HUES48 (cell line): ENCODE results near the gene MED12.
A peak's percentile ranks its signal among the peaks of the same experiment; 100 is the strongest.

Experiments used
- H3K27ac ChIP-seq: one replicate; pipeline ENCODE4 v1.7.0; 2013; ENCODE audit warnings: low read depth, low read length, inconsistent platforms
- H3K27me3 ChIP-seq: 2 replicates; pipeline ENCODE4 v1.6.1; 2013; ENCODE audit warnings: mild to moderate bottlenecking, low read length; ENCODE audit not compliant: control insufficient read depth, insufficient read depth
- H3K36me3 ChIP-seq: 2 replicates; pipeline ENCODE4 v1.6.1; 2013; ENCODE audit warnings: low read length; ENCODE audit not compliant: control insufficient read depth, insufficient read depth
- H3K4me1 ChIP-seq: 2 replicates; pipeline ENCODE4 v1.6.1; 2013; ENCODE audit warnings: mild to moderate bottlenecking, low read length; ENCODE audit not compliant: control insufficient read depth, insufficient read depth
- H3K4me3 ChIP-seq: 2 replicates; pipeline ENCODE4 v1.5.1; 2013; ENCODE audit warnings: mild to moderate bottlenecking, low read depth, low read length
- H3K9ac ChIP-seq: 2 replicates; pipeline ENCODE4 v1.6.1; 2013; ENCODE audit warnings: mild to moderate bottlenecking, low read depth, low read length, moderate library complexity
- H3K9me3 ChIP-seq: 2 replicates; pipeline ENCODE4 v1.6.1; 2013; ENCODE audit warnings: low read length; ENCODE audit not compliant: control insufficient read depth, insufficient read depth

MED12 gene

GRCh38 chrX:71118032-71118984, at the start of gene MED12:
Gene MED12, plus strand, starts transcription at chrX:71118596. Its CDS starts 159 bp downstream, at chrX:71118755.
- H3K27ac ChIP-seq: peak within 1 kb of the TSS; percentile 83
- peak within 1 kb of the TSS; percentile 45; the same call in 1 of the 2 replicates for H3K9ac ChIP-seq
- H3K9me3 ChIP-seq: peaks cover 47% of the 10 kb centered on the region
- H3K36me3 ChIP-seq: peaks cover 29% of the 10 kb centered on the region
- peak within 1 kb of the TSS; percentile 66 for H3K4me3 ChIP-seq
- 0 out of 2 replicates have a peak, but pooled peaks cover 6% of the 10 kb centered on the region for H3K4me1 ChIP-seq
- H3K27me3 ChIP-seq: peaks cover 26% of the 10 kb centered on the region

- H3K36me3 ChIP-seq: peaks cover 4% of the 10 kb centered on the region; the same call in 1 of the 2 replicates
- no peak overlapping the region for H3K4me3 ChIP-seq
- H3K27me3 ChIP-seq: no peaks in the 10 kb centered on the region
- H3K9ac ChIP-seq: no peak overlapping the region
- no peak overlapping the region for H3K27ac ChIP-seq
- no peaks in the 10 kb centered on the region for H3K4me1 ChIP-seq
- peaks cover 31% of the 10 kb centered on the region for H3K9me3 ChIP-seq
Measured at GRCh38 chrX:71070531-71070930, 47.9 kb upstream of the MED12 start.

GRCh38 chrX:71081330-71082123, 36.9 kb upstream of the MED12 start:
- Histone ChIP-seq H3K27ac (no peak overlapping the region), H3K4me3 (no peak overlapping the region), H3K4me1 (no peaks in the 10 kb centered on the region), H3K9me3 (peaks cover 16% of the 10 kb centered on the region), H3K27me3 (no peaks in the 10 kb centered on the region), H3K36me3 (no peaks in the 10 kb centered on the region), H3K9ac (no peak overlapping the region)

- Histone ChIP-seq H3K4me3 (no peak overlapping the region), H3K27me3 (no peaks in the 10 kb centered on the region), H3K9ac (no peak overlapping the region), H3K36me3 (no peaks in the 10 kb centered on the region), H3K9me3 (peaks cover 16% of the 10 kb centered on the region), H3K27ac (no peak overlapping the region), H3K4me1 (no peaks in the 10 kb centered on the region)
Measured at GRCh38 chrX:71082124-71082647, 36.2 kb upstream of the MED12 start.

GRCh38 chrX:71082822-71083221, 35.6 kb upstream of the MED12 start:
- H3K36me3 ChIP-seq: no peaks in the 10 kb centered on the region
- no peak overlapping the region for H3K4me3 ChIP-seq
- no peak overlapping the region for H3K9ac ChIP-seq
- no peaks in the 10 kb centered on the region for H3K4me1 ChIP-seq
- no peaks in the 10 kb centered on the region for H3K27me3 ChIP-seq
- no peak overlapping the region for H3K27ac ChIP-seq
- peaks cover 16% of the 10 kb centered on the region for H3K9me3 ChIP-seq

- H3K4me1 ChIP-seq: no peaks in the 10 kb centered on the region
- H3K27me3 ChIP-seq: no peaks in the 10 kb centered on the region
- no peak overlapping the region for H3K9ac ChIP-seq
- no peaks in the 10 kb centered on the region for H3K36me3 ChIP-seq
- no peak overlapping the region for H3K4me3 ChIP-seq
- H3K27ac ChIP-seq: no peak overlapping the region
- H3K9me3 ChIP-seq: peaks cover 17% of the 10 kb centered on the region
Measured at GRCh38 chrX:71085900-71086299, 32.5 kb upstream of the MED12 start.

GRCh38 chrX:71091263-71091662, 27.1 kb upstream of the MED12 start:
- Histone ChIP-seq H3K27ac (no peak overlapping the region), H3K9ac (no peak overlapping the region), H3K27me3 (no peaks in the 10 kb centered on the region), H3K36me3 (no peaks in the 10 kb centered on the region), H3K4me1 (no peaks in the 10 kb centered on the region), H3K4me3 (no peak overlapping the region), H3K9me3 (peaks cover 27% of the 10 kb centered on the region)

- no peaks in the 10 kb centered on the region for H3K36me3 ChIP-seq
- H3K27me3 ChIP-seq: peaks cover 8% of the 10 kb centered on the region; the same call in 1 of the 2 replicates
- peak overlapping the region; percentile 70 for H3K4me3 ChIP-seq
- H3K4me1 ChIP-seq: peaks cover 6% of the 10 kb centered on the region; the same call in 1 of the 2 replicates
- peaks cover 25% of the 10 kb centered on the region for H3K9me3 ChIP-seq
- no peak overlapping the region for H3K27ac ChIP-seq
- H3K9ac ChIP-seq: no peak overlapping the region
Measured at GRCh38 chrX:71095033-71095432, 23.4 kb upstream of the MED12 start.

GRCh38 chrX:71095555-71095980, 22.8 kb upstream of the MED12 start, which contains the start of gene FOXO4:
Gene FOXO4, plus strand, starts transcription at chrX:71095851. Its CDS starts 678 bp downstream, at chrX:71096529.
- Histone ChIP-seq H3K36me3 (no peaks in the 10 kb centered on the region), H3K27me3 (peaks cover 8% of the 10 kb centered on the region; the same call in 1 of the 2 replicates), H3K4me3 (peak within 1 kb of the TSS; percentile 81), H3K9ac (0 out of 2 replicates have a peak within 1 kb of the TSS, but pooled peaks have one; percentile 22), H3K27ac (peak within 1 kb of the TSS; percentile 67), H3K9me3 (peaks cover 25% of the 10 kb centered on the region), H3K4me1 (peaks cover 9% of the 10 kb centered on the region; the same call in 1 of the 2 replicates)

- H3K4me3 ChIP-seq: peak overlapping the region; percentile 81
- H3K9ac ChIP-seq: 0 out of 2 replicates have a peak overlapping the region, but pooled peaks have one; percentile 22
- H3K9me3 ChIP-seq: peaks cover 23% of the 10 kb centered on the region
- H3K27me3 ChIP-seq: peaks cover 8% of the 10 kb centered on the region; the same call in 1 of the 2 replicates
- H3K36me3 ChIP-seq: no peaks in the 10 kb centered on the region; the same call in 1 of the 2 replicates
- peak overlapping the region; percentile 67 for H3K27ac ChIP-seq
- H3K4me1 ChIP-seq: peaks cover 15% of the 10 kb centered on the region; the same call in 1 of the 2 replicates
Measured at GRCh38 chrX:71095981-71096759, 22.2 kb upstream of the MED12 start.
